ENCODE results near the gene HIBCH.

DNA sequence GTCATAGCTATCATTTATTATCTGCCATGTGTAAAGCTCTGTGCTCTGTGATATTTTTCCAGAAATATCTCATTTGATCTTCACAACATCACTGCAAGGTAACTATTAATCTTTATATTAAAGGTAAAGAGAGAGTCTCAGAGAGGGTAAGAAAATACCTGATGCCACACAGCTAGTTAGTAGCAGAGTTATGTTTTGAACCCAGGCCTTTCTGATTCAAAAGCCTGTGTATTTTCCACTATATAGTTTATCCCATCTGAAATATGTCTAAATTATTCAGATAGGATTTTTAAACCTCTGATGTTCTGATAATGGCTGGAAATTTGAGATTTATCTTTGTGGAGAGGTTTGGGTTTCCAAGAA is 33.9 kb upstream of the HIBCH start:
- TF ChIP-seq POLR2A (IDR thresholded peaks at IDR 0.05; ENCODE audit: low read depth, low read length) (no peak), CTCF (IDR thresholded peaks at IDR 0.05; ENCODE audit: extremely low read depth in 1 of 2, insufficient read depth in 1 of 2, low read depth in 1 of 2, low read length in 2 of 2) (no peak), MYC (IDR thresholded peaks at IDR 0.05; ENCODE audit: low read depth, low read length) (no peak), JUN (IDR thresholded peaks at IDR 0.05; ENCODE audit: borderline replicate concordance, insufficient read depth, insufficient read length, low read depth) (no peak)
